Trophoblast cell (in vitro differentiated cells and primary cell): Measurements from ENCODE around the gene CDH24.

Experiments used
- DNase-seq, 2 donors: peaks; one replicate each; pipeline ENCODE4 v3.0.0-alpha.2; 2016
- H2AFZ ChIP-seq: 2 replicates; pipeline ENCODE4 v1.6.1; 2013; ENCODE audit warnings: low read length, moderate library complexity, mild to moderate bottlenecking; ENCODE audit not compliant: insufficient read depth, poor library complexity
- H2AK5ac ChIP-seq: 2 replicates; pipeline ENCODE4 v1.6.1; 2013; ENCODE audit warnings: mild to moderate bottlenecking, low read length
- H2BK120ac ChIP-seq: 2 replicates; pipeline ENCODE4 v1.6.1; 2013; ENCODE audit warnings: low read length, mild to moderate bottlenecking, moderate library complexity; ENCODE audit not compliant: insufficient read depth, poor library complexity
- H2BK12ac ChIP-seq: 2 replicates; pipeline ENCODE4 v1.6.1; 2013; ENCODE audit warnings: mild to moderate bottlenecking, low read length, moderate library complexity
- H2BK5ac ChIP-seq: 2 replicates; pipeline ENCODE4 v1.6.1; 2013; ENCODE audit warnings: low read length, low read depth, moderate library complexity, mild to moderate bottlenecking; ENCODE audit not compliant: poor library complexity
- H3K14ac ChIP-seq: 2 replicates; pipeline ENCODE4 v1.6.1; 2013; ENCODE audit warnings: mild to moderate bottlenecking, low read length
- H3K18ac ChIP-seq: 2 replicates; pipeline ENCODE4 v1.6.1; 2013; ENCODE audit warnings: mild to moderate bottlenecking, low read length
- H3K23ac ChIP-seq: 2 replicates; pipeline ENCODE4 v1.6.1; 2013; ENCODE audit warnings: low read length
- H3K27ac ChIP-seq: 2 replicates; pipeline ENCODE4 v1.5.1; 2013; ENCODE audit warnings: low read depth, mild to moderate bottlenecking, inconsistent platforms, low read length, moderate library complexity
- H3K27me3 ChIP-seq: 2 replicates; pipeline ENCODE4 v1.6.1; 2013; ENCODE audit warnings: inconsistent platforms, mild to moderate bottlenecking, low read length, moderate library complexity; ENCODE audit not compliant: insufficient read depth
- H3K36me3 ChIP-seq, 2 experiments: 1 replicate in 1 of 2; 2 replicates in 1 of 2; pipeline ENCODE4 v1.6.1; 2013; ENCODE audit warnings: low read length in 2 of 2, mild to moderate bottlenecking in 2 of 2, moderate library complexity in 1 of 2; ENCODE audit not compliant: insufficient read depth in 2 of 2, control insufficient read depth in 1 of 2
- H3K4ac ChIP-seq: 2 replicates; pipeline ENCODE4 v1.6.1; 2013; ENCODE audit warnings: low read depth, mild to moderate bottlenecking, low read length, moderate library complexity
- H3K4me1 ChIP-seq, 2 experiments: 1 replicate in 1 of 2; 2 replicates in 1 of 2; pipeline ENCODE4 v1.6.1; 2013; ENCODE audit warnings: low read length in 2 of 2, mild to moderate bottlenecking in 2 of 2, moderate library complexity in 1 of 2; ENCODE audit not compliant: insufficient read depth in 2 of 2, control insufficient read depth in 1 of 2
- H3K4me2 ChIP-seq: 2 replicates; pipeline ENCODE4 v1.6.1; 2013; ENCODE audit warnings: inconsistent platforms, mild to moderate bottlenecking, low read length, moderate library complexity
- H3K4me3 ChIP-seq: 2 replicates; pipeline ENCODE4 v1.5.1; 2013; ENCODE audit warnings: mild to moderate bottlenecking, low read depth, low read length, inconsistent platforms
- H3K79me1 ChIP-seq: one replicate; pipeline ENCODE4 v1.6.1; 2013; ENCODE audit warnings: low read length
- H3K79me2 ChIP-seq: 2 replicates; pipeline ENCODE4 v1.6.1; 2013; ENCODE audit warnings: low read length, mild to moderate bottlenecking; ENCODE audit not compliant: control insufficient read depth, insufficient read depth, poor library complexity
- H3K9ac ChIP-seq: 2 replicates; pipeline ENCODE4 v1.6.1; 2013; ENCODE audit warnings: mild to moderate bottlenecking, low read length
- H3K9me3 ChIP-seq: 2 replicates; pipeline ENCODE4 v1.6.1; 2013; ENCODE audit warnings: low read depth, mild to moderate bottlenecking, control low read depth, inconsistent platforms, low read length; ENCODE audit not compliant: insufficient read depth
- H4K12ac ChIP-seq: 2 replicates; pipeline ENCODE4 v1.6.1; 2013; ENCODE audit warnings: low read depth, mild to moderate bottlenecking, low read length, moderate library complexity
- H4K8ac ChIP-seq: 2 replicates; pipeline ENCODE4 v1.6.1; 2013; ENCODE audit warnings: low read depth, mild to moderate bottlenecking, low read length, moderate library complexity
- H4K91ac ChIP-seq: one replicate; pipeline ENCODE4 v1.6.1; 2013; ENCODE audit warnings: low read depth, mild to moderate bottlenecking, low read length, moderate library complexity
- WGBS: extraction: QIAGEN DNeasy Blood & Tissue Kit; methylation state at CpG from one replicate; pipeline ENCODE4 v1.1.7; 2013; ENCODE audit warnings: missing lambda C conversion rate; ENCODE audit not compliant: insufficient read length, insufficient coverage; ENCODE audit errors: extremely low coverage; 5-methylcytosine and 5-hydroxymethylcytosine counted together

The CDH24 gene

GRCh38 chr14:23062002-23062401, 4.7 kb upstream of the CDH24 start:
- Histone ChIP-seq H3K23ac (no peak overlapping the region), H2BK5ac (peak overlapping the region; percentile 72), H3K18ac (peak overlapping the region; percentile 0), H3K4me1 (peaks cover 26 to 29% of the 10 kb centered on the region in 2 experiments), H2BK12ac (no peak overlapping the region), H4K91ac (no peak overlapping the region), H2AFZ (no peak overlapping the region), H4K8ac (no peak overlapping the region), H3K4ac (no peak overlapping the region), H2BK120ac (no peak overlapping the region), H4K12ac (no peak overlapping the region), H3K9ac (no peak overlapping the region), H3K14ac (no peak overlapping the region), H3K36me3 (peaks cover 51 to 65% of the 10 kb centered on the region in 2 experiments), H3K79me2 (peaks cover 8% of the 10 kb centered on the region), H2AK5ac (no peak overlapping the region), H3K4me2 (no peak overlapping the region), H3K79me1 (peaks cover 23% of the 10 kb centered on the region), H3K27me3 (no peaks in the 10 kb centered on the region), H3K4me3 (no peak overlapping the region), H3K27ac (peak overlapping the region; percentile 93), H3K9me3 (no peaks in the 10 kb centered on the region)
- peak; percentile 89 to 95 for DNase-seq
- no CpG with 5 or more reads among the region's 4 CpGs for WGBS

- Histone ChIP-seq H2BK120ac (no peak overlapping the region), H3K9ac (no peak overlapping the region), H3K27ac (peak overlapping the region; percentile 84), H4K12ac (no peak overlapping the region), H3K4me3 (no peak overlapping the region), H3K36me3 (peaks cover 43 to 54% of the 10 kb centered on the region in 2 experiments), H3K79me2 (peaks cover 9% of the 10 kb centered on the region), H3K23ac (no peak overlapping the region), H3K4me2 (no peak overlapping the region), H2BK12ac (peak overlapping the region; percentile 42), H3K9me3 (no peaks in the 10 kb centered on the region), H3K18ac (peak overlapping the region; percentile 18), H3K27me3 (no peaks in the 10 kb centered on the region), H3K14ac (no peak overlapping the region), H4K91ac (peak overlapping the region; percentile 45), H4K8ac (peak overlapping the region; percentile 70), H3K4ac (no peak overlapping the region), H2AFZ (no peak overlapping the region), H3K79me1 (peaks cover 29% of the 10 kb centered on the region), H3K4me1 (peaks cover 26 to 36% of the 10 kb centered on the region in 2 experiments), H2AK5ac (peak overlapping the region; percentile 38), H2BK5ac (no peak overlapping the region)
- WGBS: no CpG with 5 or more reads among the region's 17 CpGs
- no peak for DNase-seq
Measured at GRCh38 chr14:23060536-23061260, 3.4 kb upstream of the CDH24 start.

- Histone ChIP-seq H2BK5ac (no peak overlapping the region), H3K79me2 (peaks cover 9% of the 10 kb centered on the region), H3K9ac (no peak overlapping the region), H3K23ac (no peak overlapping the region), H3K18ac (no peak overlapping the region), H4K8ac (no peak overlapping the region), H3K4me3 (no peak overlapping the region), H2AK5ac (no peak overlapping the region), H2BK12ac (no peak overlapping the region), H3K14ac (no peak overlapping the region), H3K27me3 (no peaks in the 10 kb centered on the region), H3K4ac (no peak overlapping the region), H3K27ac (no peak overlapping the region), H4K12ac (no peak overlapping the region), H3K4me1 (peaks cover 23 to 34% of the 10 kb centered on the region in 2 experiments), H2BK120ac (no peak overlapping the region), H4K91ac (no peak overlapping the region), H3K79me1 (peaks cover 24% of the 10 kb centered on the region), H3K4me2 (no peak overlapping the region), H3K9me3 (peaks cover 1% of the 10 kb centered on the region), H2AFZ (no peak overlapping the region), H3K36me3 (peaks cover 49 to 59% of the 10 kb centered on the region in 2 experiments)
- whole genome bisulfite sequencing: no CpG with 5 or more reads among the region's 32 CpGs
- no peak for DNase-seq
Measured at GRCh38 chr14:23058654-23059504, 1.6 kb upstream of the CDH24 start.

GRCh38 chr14:23057757-23058653, 685 bp upstream of the CDH24 start:
- peak overlapping the region; percentile 66 for H2AFZ ChIP-seq
- peak; percentile 89 to 95 for DNase-seq
- H4K91ac ChIP-seq: peak overlapping the region; percentile 83
- peak overlapping the region; percentile 88 for H2BK120ac ChIP-seq
- WGBS: no CpG with 5 or more reads among the region's 51 CpGs
- H3K4me3 ChIP-seq: peak overlapping the region; percentile 75
- peak overlapping the region; percentile 36 for H3K14ac ChIP-seq
- H3K79me2 ChIP-seq: peaks cover 9% of the 10 kb centered on the region
- H3K36me3 ChIP-seq: peaks cover 57 to 62% of the 10 kb centered on the region in 2 experiments
- peak overlapping the region; percentile 89 for H3K27ac ChIP-seq
- peak overlapping the region; percentile 76 for H3K4ac ChIP-seq
- peak overlapping the region; percentile 70 for H3K18ac ChIP-seq
- H3K9ac ChIP-seq: peak overlapping the region; percentile 73
- no peaks in the 10 kb centered on the region for H3K27me3 ChIP-seq
- no peak overlapping the region for H3K23ac ChIP-seq
- peak overlapping the region; percentile 87 for H2BK5ac ChIP-seq
- H2BK12ac ChIP-seq: no peak overlapping the region
- peak overlapping the region; percentile 57 for H4K8ac ChIP-seq
- peak overlapping the region; percentile 45 for H4K12ac ChIP-seq
- peaks cover 3% of the 10 kb centered on the region for H3K9me3 ChIP-seq
- peaks cover 23% of the 10 kb centered on the region for H3K79me1 ChIP-seq
- H3K4me2 ChIP-seq: peak overlapping the region; percentile 67
- peaks cover 19 to 29% of the 10 kb centered on the region in 2 experiments for H3K4me1 ChIP-seq
- H2AK5ac ChIP-seq: peak overlapping the region; percentile 60
